HG03066 (cell line): ENCODE results near the gene CCR6.
"Not testable (repeated sequence)": the region's sequence is repeated elsewhere in the genome, so short reads cannot be mapped to it uniquely, and the experiment has no call there.

ENCODE experiments used
- ATAC-seq: cut with Tn5 transposase; IDR thresholded peaks from one replicate; pipeline ENCODE4 v1.9.1; 2021; ENCODE audit warnings: low read depth; ENCODE audit not compliant: unreplicated experiment

CCR6 gene

DNA sequence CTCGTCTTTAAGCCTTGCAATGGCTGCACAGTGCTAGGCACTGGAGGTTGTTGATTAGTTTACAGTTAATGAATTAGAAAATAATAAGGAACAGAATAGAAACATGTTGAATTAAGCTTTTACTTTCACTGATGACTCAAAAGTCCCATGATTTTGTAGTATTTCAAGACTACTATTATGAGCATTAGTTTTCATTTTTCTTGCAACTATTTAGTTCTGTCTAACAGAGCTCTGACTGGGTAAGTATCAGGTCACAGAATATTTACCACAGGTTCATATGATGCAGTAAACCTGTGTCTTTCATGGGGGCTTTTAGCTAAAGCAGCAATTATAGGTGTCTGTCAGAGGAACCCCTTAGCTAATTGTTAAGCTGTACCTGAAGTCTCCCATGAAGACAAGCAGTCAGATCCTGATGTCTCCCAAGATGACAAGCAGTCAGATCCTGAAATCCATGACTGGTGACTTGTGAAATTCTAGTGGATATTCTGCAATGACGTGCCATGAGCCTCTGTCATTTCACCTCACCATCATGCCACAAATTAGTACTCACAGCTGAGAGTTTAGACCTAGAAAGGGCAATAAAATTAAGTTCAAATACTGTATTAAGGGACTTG is 43.1 kb downstream of the CCR6 start:
- ATAC-seq = no peak

- not testable (repeated sequence) for ATAC-seq
Measured at GRCh38 chr6:167167699-167168098, 44.8 kb downstream of the CCR6 start.

- ATAC-seq = not testable (repeated sequence)
Measured at GRCh38 chr6:167168296-167168695, 45.4 kb downstream of the CCR6 start.

- not testable (repeated sequence) for ATAC-seq
Measured at GRCh38 chr6:167169867-167170266, 47.0 kb downstream of the CCR6 start.

DNA sequence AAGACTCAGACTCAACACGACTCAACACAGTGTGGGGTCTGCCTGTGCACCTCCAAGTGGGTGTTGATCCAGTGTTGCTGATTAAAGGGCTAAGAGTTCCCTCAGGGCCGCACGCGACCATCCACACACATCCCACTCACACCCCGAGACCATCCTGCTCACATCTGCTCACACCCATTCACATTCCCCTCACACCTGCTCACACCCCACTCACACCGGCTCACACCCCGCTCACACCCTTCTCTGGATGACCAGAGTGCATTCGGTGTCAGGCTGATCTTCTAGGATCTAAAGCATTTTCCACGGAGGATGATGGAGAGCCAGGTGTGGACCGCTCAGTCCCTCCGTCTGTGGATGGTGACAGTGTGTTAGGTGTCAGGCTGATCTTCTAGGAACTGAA is 48.4 kb downstream of the CCR6 start:
- ATAC-seq = not testable (repeated sequence)

- ATAC-seq = not testable (repeated sequence)
Measured at GRCh38 chr6:167172011-167172410, 49.1 kb downstream of the CCR6 start.

DNA sequence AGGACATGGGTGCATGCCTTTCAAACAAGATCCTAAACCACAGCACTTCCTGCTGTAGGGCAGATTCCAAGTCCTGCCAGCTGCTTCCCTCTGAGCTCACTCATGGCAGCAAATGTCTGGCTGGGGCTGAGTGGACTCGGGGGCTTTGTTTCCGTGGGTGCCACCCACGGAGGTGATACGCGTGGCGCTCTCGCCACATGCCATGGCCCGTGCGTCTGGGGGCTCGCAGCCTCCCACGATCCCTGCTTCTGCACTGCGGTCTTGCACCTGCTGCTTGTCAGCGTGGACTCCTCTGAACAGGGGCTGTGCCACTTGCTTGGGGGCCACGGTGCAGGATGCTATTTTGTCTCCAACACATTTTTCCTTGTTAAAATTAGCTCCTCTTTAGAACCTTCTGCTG is 54.4 kb downstream of the CCR6 start:
- ATAC-seq = not testable (repeated sequence)

DNA sequence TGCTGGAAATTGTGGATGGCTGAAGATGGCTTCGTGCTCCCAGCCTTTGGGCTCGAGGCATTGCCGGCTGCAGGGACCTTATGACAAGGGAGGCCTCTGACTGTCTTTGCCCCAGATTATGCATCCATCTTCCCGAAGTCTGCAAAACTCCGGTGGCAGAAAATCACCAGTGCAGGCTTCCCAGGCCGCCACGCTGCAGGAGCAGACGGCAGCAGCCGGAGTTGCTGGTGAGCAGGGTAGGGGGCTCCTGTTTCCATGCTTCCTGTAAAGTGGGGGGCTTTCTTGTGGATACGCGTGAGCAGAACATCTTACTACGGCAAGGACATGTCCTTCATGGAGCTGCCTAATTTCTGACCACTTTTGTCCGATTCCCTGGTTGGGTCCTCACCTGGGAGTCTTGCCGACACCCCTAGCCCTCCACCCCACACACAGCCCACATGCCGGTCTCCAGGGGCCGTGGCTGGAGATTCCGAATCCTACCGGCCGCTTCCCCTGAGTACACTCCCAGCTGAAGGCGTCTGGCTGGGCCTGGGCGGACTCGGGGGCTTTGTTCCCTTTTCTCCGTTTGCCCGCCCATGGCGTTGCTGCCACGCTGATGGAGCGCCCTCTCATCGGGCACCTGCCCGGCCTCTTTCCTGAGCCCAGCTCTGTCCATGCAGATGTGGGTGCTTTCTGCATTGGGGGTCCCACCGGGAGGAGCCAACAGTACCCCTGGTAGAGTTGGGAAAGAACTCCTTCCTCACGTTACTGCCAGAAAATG is 56.2 kb downstream of the CCR6 start:
- not testable (repeated sequence) for ATAC-seq

DNA sequence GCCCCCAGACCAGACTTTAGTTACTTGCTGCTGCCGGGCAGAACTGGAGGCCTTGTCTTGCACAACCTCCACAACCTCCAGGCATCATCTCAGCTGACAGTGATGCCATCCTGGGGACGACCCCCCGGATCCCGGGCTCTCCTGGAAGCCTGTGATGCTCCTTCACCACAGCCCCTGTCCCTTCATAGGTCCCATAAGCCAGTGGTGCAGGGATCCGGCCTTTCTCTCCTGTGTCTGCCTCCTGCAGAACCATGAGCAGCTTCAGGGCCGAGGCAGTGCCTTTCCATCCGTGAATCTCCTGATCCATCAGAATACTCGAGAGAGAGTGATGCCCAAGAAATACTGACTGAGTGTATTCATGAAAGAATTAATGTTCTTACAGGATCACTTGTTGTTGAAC is 57.2 kb downstream of the CCR6 start:
- not testable (repeated sequence) for ATAC-seq

DNA sequence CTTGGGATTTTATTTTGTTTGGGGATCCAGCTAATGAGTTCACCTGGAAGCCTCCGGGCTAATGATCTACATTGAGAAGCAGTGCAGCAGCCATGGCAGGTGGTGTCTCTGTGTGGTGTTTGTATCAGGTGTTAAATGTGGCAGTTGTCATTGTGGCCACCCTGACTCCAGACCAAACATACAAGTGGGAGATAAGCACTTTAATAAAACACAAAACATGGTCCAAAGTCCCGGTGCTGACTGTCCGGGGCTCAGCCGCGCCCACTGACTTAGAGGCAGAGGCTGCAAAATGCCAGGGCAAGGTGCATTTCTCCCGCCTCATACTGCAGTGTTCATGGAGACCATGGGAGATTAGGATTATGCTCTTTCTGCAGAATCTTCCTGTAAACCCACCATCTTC is 58.5 kb downstream of the CCR6 start:
- not testable (repeated sequence) for ATAC-seq

DNA sequence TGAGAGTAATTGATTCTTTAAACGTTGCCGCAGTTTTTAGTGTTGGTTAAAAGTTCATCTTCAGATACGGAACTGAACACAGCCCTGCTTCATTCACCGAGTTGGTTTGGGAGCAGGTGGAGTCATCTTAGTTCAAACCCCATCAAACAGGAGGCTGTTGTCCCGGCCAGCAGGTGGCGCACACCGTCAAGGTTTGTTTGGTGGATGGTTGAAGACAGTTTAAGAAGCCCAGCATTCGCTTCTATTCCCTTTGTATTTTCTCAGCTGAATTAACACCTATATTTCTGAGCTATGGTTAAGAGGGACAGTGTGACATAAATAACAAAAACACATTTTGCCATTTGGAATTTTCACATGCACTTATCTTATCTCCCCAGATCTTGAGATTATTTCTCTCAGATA is 60.0 kb downstream of the CCR6 start:
- ATAC-seq = not testable (repeated sequence)

DNA sequence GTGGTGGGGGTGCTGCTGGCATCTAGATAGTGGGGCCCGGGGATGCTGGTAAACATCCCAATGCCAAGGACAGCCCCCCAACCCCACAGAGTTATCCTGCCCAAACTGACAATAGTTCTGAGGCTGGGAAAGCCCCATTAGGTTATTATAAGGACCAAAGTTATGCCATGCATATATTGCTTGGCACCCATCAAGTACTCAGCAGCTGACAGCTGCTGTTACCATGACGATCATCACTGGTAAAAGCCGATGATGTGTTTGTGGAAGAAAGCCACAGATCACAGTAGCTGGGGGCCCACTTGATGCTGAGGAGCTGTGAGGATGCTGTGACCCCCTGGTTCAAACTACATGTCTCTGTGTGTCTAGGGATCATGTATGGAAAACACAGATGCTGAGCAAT is 62.2 kb downstream of the CCR6 start:
- ATAC-seq = not testable (repeated sequence)

GRCh38 chr6:167187275-167187674 is 64.4 kb downstream of the CCR6 start:
- ATAC-seq = not testable (repeated sequence)
